Fibroblast of lung (primary cell): ENCODE measurements around the gene PPP1R1C. TPM values are rescaled to one million over a fixed set of nuclear protein-coding genes. Genes with fewer than 3 reads are reported as not detected.

ENCODE experiments used
- DNase-seq, 2 donors: peaks; one replicate each; pipeline versions ENCODE4 v3.0.0 to v3.0.0-alpha.2; 2010; ENCODE audit warnings: low read depth in 2 of 2
- H2AFZ ChIP-seq: 2 replicates; pipeline ENCODE4 v1.5.1; 2012; ENCODE audit warnings: low read length, control low read depth, inconsistent platforms
- H3K27ac ChIP-seq: 2 replicates; pipeline ENCODE4 v1.5.1; 2011; ENCODE audit warnings: low read length, control low read depth; ENCODE audit not compliant: insufficient read depth
- H3K27me3 ChIP-seq: 2 replicates; pipeline ENCODE4 v1.5.1; 2011; ENCODE audit warnings: mild to moderate bottlenecking, low read length; ENCODE audit not compliant: control insufficient read depth, insufficient read depth
- H3K36me3 ChIP-seq: 2 replicates; pipeline ENCODE4 v1.5.1; 2011; ENCODE audit warnings: low read length; ENCODE audit not compliant: control insufficient read depth, insufficient read depth
- H3K4me1 ChIP-seq: 2 replicates; pipeline ENCODE4 v1.5.1; 2011; ENCODE audit warnings: low read length; ENCODE audit not compliant: control insufficient read depth, insufficient read depth; ENCODE audit errors: extremely low read depth
- H3K4me2 ChIP-seq: 2 replicates; pipeline ENCODE4 v1.5.1; 2011; ENCODE audit warnings: low read length, control low read depth; ENCODE audit not compliant: insufficient read depth; ENCODE audit errors: extremely low read depth
- H3K4me3 ChIP-seq, 4 experiments: fragments of 200-600 bp in 1 of 4; sonication (generic) in 1 of 4; replicated peaks in 1 of 4; 2 replicates each; pipeline ENCODE4 v1.5.1; 2011 to 2016; ENCODE audit warnings: low read length in 4 of 4, low read depth in 3 of 4, mild to moderate bottlenecking in 3 of 4, control low read depth in 2 of 4, inconsistent platforms in 1 of 4, mixed read lengths in 1 of 4; ENCODE audit not compliant: insufficient read depth in 1 of 4; ENCODE audit errors: control extremely low read depth in 1 of 4
- H3K79me2 ChIP-seq: 2 replicates; pipeline ENCODE4 v1.5.1; 2012; ENCODE audit warnings: mild to moderate bottlenecking, low read length, inconsistent platforms; ENCODE audit not compliant: control insufficient read depth, insufficient read depth
- H3K9ac ChIP-seq: 2 replicates; pipeline ENCODE4 v1.5.1; 2011; ENCODE audit warnings: mild to moderate bottlenecking, low read length, control low read depth; ENCODE audit not compliant: insufficient read depth
- H3K9me3 ChIP-seq: 2 replicates; pipeline ENCODE4 v1.5.1; 2012; ENCODE audit warnings: low read depth, low read length; ENCODE audit not compliant: control insufficient read depth, insufficient read depth
- H4K20me1 ChIP-seq: 2 replicates; pipeline ENCODE4 v1.5.1; 2011; ENCODE audit warnings: low read length; ENCODE audit not compliant: control insufficient read depth, insufficient read depth; ENCODE audit errors: extremely low read depth
- EZH2 ChIP-seq: IDR thresholded peaks from 2 replicates; pipeline ENCODE4 v1.5.1; 2012; ENCODE audit warnings: low read length, control low read depth, mild to moderate bottlenecking; ENCODE audit errors: missing control alignments
- polyA plus RNA-seq, 2 donors: library from polyadenylated mRNA; depleted of rRNA in 1 of 2; stranded (reverse) in 1 of 2; unstranded in 1 of 2; fragments of >200 nt; gene quantifications; 2 replicates each; pipeline ENCODE4 v1.2.1, GENCODE V29; 2011 to 2012; ENCODE audit warnings: missing spikeins in 1 of 2
- total RNA-seq: library from RNA; depleted of rRNA; stranded (reverse); fragments of >200 nt; gene quantifications from 2 replicates; pipeline ENCODE4 v1.2.1, GENCODE V29; 2014
- TF ChIP-seq, protein P1 (sequence below), 2 donors: IDR thresholded peaks in 1 of 2; conservative IDR thresholded peaks in 1 of 2; 1 replicate in 1 of 2; 2 replicates in 1 of 2; pipeline ENCODE4 v1.5.1; 2011 to 2012; ENCODE audit warnings: low read length in 2 of 2, control low read depth in 1 of 2, inconsistent platforms in 1 of 2, low read depth in 1 of 2, mild to moderate bottlenecking in 1 of 2

PPP1R1C gene
- total and polyA plus RNA-seq, 2 donors (not counting 1 experiment from before 2014, with no cell fraction given), result 0.50 to 0.57 TPM

GRCh38 chr2:181984814-181985631 lies 630 bp upstream of the PPP1R1C start:
- Histone ChIP-seq H3K36me3 (no peaks in the 10 kb centered on the region), H3K27me3 (no peaks in the 10 kb centered on the region), H3K4me1 (no peaks in the 10 kb centered on the region), H4K20me1 (no peaks in the 10 kb centered on the region), H3K4me2 (no peak overlapping the region), H3K27ac (no peak overlapping the region), H3K4me3 (no peak overlapping the region), H2AFZ (peak overlapping the region; percentile 53), H3K9ac (no peak overlapping the region), H3K9me3 (no peaks in the 10 kb centered on the region), H3K79me2 (no peaks in the 10 kb centered on the region)
- DNase-seq, result peak in 1 of 2 donors; percentile 4
- TF ChIP-seq, protein P1, sequence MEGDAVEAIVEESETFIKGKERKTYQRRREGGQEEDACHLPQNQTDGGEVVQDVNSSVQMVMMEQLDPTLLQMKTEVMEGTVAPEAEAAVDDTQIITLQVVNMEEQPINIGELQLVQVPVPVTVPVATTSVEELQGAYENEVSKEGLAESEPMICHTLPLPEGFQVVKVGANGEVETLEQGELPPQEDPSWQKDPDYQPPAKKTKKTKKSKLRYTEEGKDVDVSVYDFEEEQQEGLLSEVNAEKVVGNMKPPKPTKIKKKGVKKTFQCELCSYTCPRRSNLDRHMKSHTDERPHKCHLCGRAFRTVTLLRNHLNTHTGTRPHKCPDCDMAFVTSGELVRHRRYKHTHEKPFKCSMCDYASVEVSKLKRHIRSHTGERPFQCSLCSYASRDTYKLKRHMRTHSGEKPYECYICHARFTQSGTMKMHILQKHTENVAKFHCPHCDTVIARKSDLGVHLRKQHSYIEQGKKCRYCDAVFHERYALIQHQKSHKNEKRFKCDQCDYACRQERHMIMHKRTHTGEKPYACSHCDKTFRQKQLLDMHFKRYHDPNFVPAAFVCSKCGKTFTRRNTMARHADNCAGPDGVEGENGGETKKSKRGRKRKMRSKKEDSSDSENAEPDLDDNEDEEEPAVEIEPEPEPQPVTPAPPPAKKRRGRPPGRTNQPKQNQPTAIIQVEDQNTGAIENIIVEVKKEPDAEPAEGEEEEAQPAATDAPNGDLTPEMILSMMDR (conservative IDR thresholded peaks at IDR 0.05 in 1 of 2, IDR thresholded peaks at IDR 0.05 in 1 of 2; ENCODE audit: low read depth in 1 of 2, low read length in 2 of 2), result no peak
- TF ChIP-seq EZH2, result no peak

GRCh38 chr2:181988154-181988924 lies 2.7 kb downstream of the PPP1R1C start:
- Histone ChIP-seq H2AFZ (no peak overlapping the region), H3K27ac (no peak overlapping the region), H3K4me3 (no peak overlapping the region), H4K20me1 (no peaks in the 10 kb centered on the region), H3K9ac (no peak overlapping the region), H3K27me3 (no peaks in the 10 kb centered on the region), H3K79me2 (no peaks in the 10 kb centered on the region), H3K36me3 (no peaks in the 10 kb centered on the region), H3K4me2 (no peak overlapping the region), H3K9me3 (no peaks in the 10 kb centered on the region), H3K4me1 (no peaks in the 10 kb centered on the region)
- DNase-seq, result peak in 1 of 2 donors; percentile 13
- TF ChIP-seq, protein P1 (conservative IDR thresholded peaks at IDR 0.05 in 1 of 2, IDR thresholded peaks at IDR 0.05 in 1 of 2; ENCODE audit: low read depth in 1 of 2, low read length in 2 of 2), result no peak
- no peak for TF ChIP-seq EZH2

DNA sequence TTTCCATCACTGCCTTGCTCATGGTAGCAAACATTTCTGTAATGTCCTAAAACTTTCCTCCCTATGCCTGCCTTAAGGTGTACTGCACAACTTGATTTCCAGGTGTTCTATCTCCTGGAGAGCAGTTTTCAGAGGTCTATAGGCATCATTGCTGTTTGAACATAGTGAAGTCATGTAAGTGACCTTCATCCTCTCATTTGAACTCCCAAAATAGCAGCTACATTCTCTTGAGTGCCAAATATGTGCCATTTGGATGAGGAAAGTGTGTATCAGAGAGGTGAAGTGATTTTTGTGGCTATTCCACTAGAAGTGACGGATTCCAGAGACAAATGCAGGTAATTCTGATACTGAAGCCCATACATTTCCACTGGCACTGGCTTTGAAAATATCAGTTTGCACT lies 3.4 kb downstream of the PPP1R1C start:
- H3K79me2 ChIP-seq, result no peaks in the 10 kb centered on the region
- TF ChIP-seq, protein P1 (conservative IDR thresholded peaks at IDR 0.05 in 1 of 2, IDR thresholded peaks at IDR 0.05 in 1 of 2; ENCODE audit: low read depth in 1 of 2, low read length in 2 of 2), result no peak
- TF ChIP-seq EZH2, result no peak
- no peak overlapping the region for H2AFZ ChIP-seq
- no peak overlapping the region for H3K4me3 ChIP-seq
- no peaks in the 10 kb centered on the region for H3K9me3 ChIP-seq
- H3K27ac ChIP-seq, result no peak overlapping the region
- no peak overlapping the region for H3K4me2 ChIP-seq
- DNase-seq, result no peak
- no peak overlapping the region for H3K9ac ChIP-seq
- H4K20me1 ChIP-seq, result no peaks in the 10 kb centered on the region
- no peaks in the 10 kb centered on the region for H3K4me1 ChIP-seq
- H3K27me3 ChIP-seq, result no peaks in the 10 kb centered on the region
- no peaks in the 10 kb centered on the region for H3K36me3 ChIP-seq
